Epithelial cell of proximal tubule (primary cell): ENCODE results near the gene NHSL2. TPM values are rescaled to one million over a fixed set of nuclear protein-coding genes. Genes with fewer than 3 reads are reported as not detected.

Experiments used
- DNase-seq: peaks from one replicate; pipeline ENCODE4 v3.0.0-alpha.2; 2011; ENCODE audit warnings: low read depth
- H3K4me3 ChIP-seq: 2 replicates; pipeline ENCODE4 v1.5.1; 2011; ENCODE audit warnings: low read depth, mild to moderate bottlenecking, low read length
- CTCF ChIP-seq: conservative IDR thresholded peaks from 2 replicates; pipeline ENCODE4 v1.5.1; 2012; ENCODE audit warnings: low read depth, mild to moderate bottlenecking, low read length
- total RNA-seq: library from RNA; depleted of rRNA; stranded (reverse); fragments of >200 nt; gene quantifications from 2 replicates; pipeline ENCODE4 v1.2.3, GENCODE V29; 2015

Gene NHSL2
- total RNA-seq, 1 donor from 2014 or later = 1.0 TPM

GRCh38 chrX:71923516-71923915 is 12.9 kb downstream of the NHSL2 start:
- H3K4me3 ChIP-seq = no peak overlapping the region
- DNase-seq = no peak
- TF ChIP-seq CTCF = no peak

GRCh38 chrX:71927040-71927439 is 16.4 kb downstream of the NHSL2 start:
- H3K4me3 ChIP-seq = no peak overlapping the region
- DNase-seq = no peak
- no peak for TF ChIP-seq CTCF

GRCh38 chrX:71928856-71929255 is 18.2 kb downstream of the NHSL2 start:
- TF ChIP-seq CTCF = no peak
- DNase-seq = no peak
- no peak overlapping the region for H3K4me3 ChIP-seq

- TF ChIP-seq CTCF = no peak
- DNase-seq = no peak
- no peak overlapping the region for H3K4me3 ChIP-seq
These were observed 19.7 kb downstream of the NHSL2 start for GRCh38 chrX:71930298-71930697.

GRCh38 chrX:71935476-71935875 is 24.8 kb downstream of the NHSL2 start:
- H3K4me3 ChIP-seq = no peak overlapping the region
- DNase-seq = no peak
- no peak for TF ChIP-seq CTCF

- no peak for TF ChIP-seq CTCF
- no peak overlapping the region for H3K4me3 ChIP-seq
- DNase-seq = no peak
These were observed 26.0 kb downstream of the NHSL2 start for GRCh38 chrX:71936632-71937031.

- DNase-seq = no peak
- H3K4me3 ChIP-seq = no peak overlapping the region
- TF ChIP-seq CTCF = no peak
These were observed 27.7 kb downstream of the NHSL2 start for GRCh38 chrX:71938371-71938770.
